ENCODE data around the gene APOBEC4. TPM values are rescaled to one million over a fixed set of nuclear protein-coding genes. Genes with fewer than 3 reads are reported as not detected.

APOBEC4 gene
- total and polyA plus RNA-seq, 2 of the 8 experiments (the other 6 are each of a cell fraction or from before 2014, with no cell fraction given), result not detected

- Histone ChIP-seq H3K56ac (replicated peaks; ENCODE audit: insufficient read length, low read depth, low read length) (no peak overlapping the region), H4K5ac (ENCODE audit: insufficient read length, low read depth, low read length) (no peak overlapping the region), H4K91ac (replicated peaks; ENCODE audit: insufficient read length, low read length) (no peak overlapping the region), H2BK20ac (ENCODE audit: low read length) (no peak overlapping the region), H2AFZ (ENCODE audit: low read length) (no peak overlapping the region), H2AK5ac (ENCODE audit: low read depth, low read length) (no peak overlapping the region), H3K36me3 (ENCODE audit: control insufficient read depth in 2 of 4, insufficient read depth in 4 of 4, low read length in 3 of 4) (no peaks in the 10 kb centered on the region), H2BK120ac (replicated peaks; ENCODE audit: low read depth, low read length) (no peak overlapping the region), H2BK15ac (ENCODE audit: low read length) (no peak overlapping the region), H2BK5ac (ENCODE audit: low read depth, low read length) (no peak overlapping the region), H3K23ac (ENCODE audit: insufficient read length) (no peak overlapping the region), H3K23me2 (ENCODE audit: low read depth, low read length) (no peaks in the 10 kb centered on the region), H3K4me2 (ENCODE audit: insufficient read depth in 1 of 2, low read depth in 2 of 2, low read length in 2 of 2) (no peak overlapping the region), H3K4ac (replicated peaks; ENCODE audit: insufficient read length, low read depth, low read length) (no peak overlapping the region), H3K9me3 (ENCODE audit: insufficient read depth in 2 of 2, low read depth in 1 of 2, low read length in 1 of 2) (no peaks in the 10 kb centered on the region), H4K20me1 (replicated peaks in 1 of 2; ENCODE audit: control insufficient read depth in 1 of 2, insufficient read depth in 2 of 2, low read length in 2 of 2) (no peaks in the 10 kb centered on the region), H3K9ac (replicated peaks in 1 of 4; ENCODE audit: extremely low read depth in 1 of 4, low read depth in 3 of 4, low read length in 3 of 4) (no peak overlapping the region), H3K18ac (ENCODE audit: extremely low read depth, low read length) (no peak overlapping the region), H3K27me3 (replicated peaks in 1 of 4; ENCODE audit: control insufficient read depth in 3 of 4, extremely low read depth in 1 of 4, insufficient read depth in 3 of 4, low read length in 3 of 4) (no peaks in the 10 kb centered on the region), H3K14ac (ENCODE audit: insufficient read length) (no peak overlapping the region), H3K27ac (ENCODE audit: low read depth, low read length) (no peak overlapping the region), H3K4me1 (replicated peaks in 1 of 4; ENCODE audit: control insufficient read depth in 3 of 4, insufficient read depth in 4 of 4, low read length in 3 of 4) (no peaks in the 10 kb centered on the region), H3K79me1 (ENCODE audit: low read depth, low read length) (no peaks in the 10 kb centered on the region), H2BK12ac (ENCODE audit: low read depth, low read length) (no peak overlapping the region), H3K4me3 (ENCODE audit: extremely low read depth in 1 of 4, insufficient read depth in 2 of 4, low read depth in 3 of 4, low read length in 4 of 4) (no peak overlapping the region), H3K79me2 (ENCODE audit: control insufficient read depth in 1 of 2, insufficient read depth in 2 of 2, low read length in 2 of 2) (no peaks in the 10 kb centered on the region), H4K8ac (ENCODE audit: extremely low read depth, insufficient read depth, low read length) (no peak overlapping the region)
- DNase-seq (ENCODE audit: low read depth in 1 of 2, low spot score in 2 of 2), result no peak
- ChIA-PET CTCF (ENCODE audit: partially characterized antibody) (interaction anchor here (2.7 to 4.9 kb wide), 3 partner anchors 12 to 42 kb away, joined by 8 to 56 read pairs (median 13); no protein-coding TSS in a partner anchor), POLR2A (ENCODE audit: partially characterized antibody) (no interaction called here)
- FAIRE-seq, result no peak
- WGBS, 2 experiments (ENCODE audit: extremely low coverage in 1 of 2, insufficient coverage in 1 of 2, insufficient read length in 1 of 2, insufficient replicate concordance in 2 of 2, low coverage in 1 of 2, low lambda C conversion rate in 2 of 2, missing lambda C conversion rate in 1 of 2), result 82% methylated on average over 3 of the region's 3 CpGs; no CpG with 5 or more reads in 1 of the 2 experiments
Observed at GRCh38 chr1:183696981-183697380, 43.9 kb upstream of the APOBEC4 start.
